ENCODE measurements around the gene PACRG.

DNA sequence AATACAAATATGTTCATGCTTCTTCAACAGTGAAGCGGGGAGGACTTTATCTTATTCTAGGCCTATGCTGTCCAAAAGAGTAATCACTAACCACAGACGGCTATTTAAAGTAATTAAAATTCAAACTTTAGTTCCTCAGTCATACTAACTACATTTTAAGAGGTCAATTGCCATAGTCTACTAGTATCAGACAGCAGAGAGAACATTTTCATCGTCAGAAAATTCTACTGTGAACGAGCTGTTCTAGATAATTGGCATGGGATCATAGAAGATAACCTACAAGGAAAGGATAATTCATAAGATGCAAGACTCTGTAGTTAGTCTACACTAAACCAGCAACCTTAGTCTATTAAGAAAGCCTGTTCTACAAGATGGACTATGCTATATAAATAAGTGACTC lies 44.6 kb upstream of the PACRG start:
- no peak for TF ChIP-seq POLR2AphosphoS5 (IDR thresholded peaks at IDR 0.05)
- TF ChIP-seq, protein P1, sequence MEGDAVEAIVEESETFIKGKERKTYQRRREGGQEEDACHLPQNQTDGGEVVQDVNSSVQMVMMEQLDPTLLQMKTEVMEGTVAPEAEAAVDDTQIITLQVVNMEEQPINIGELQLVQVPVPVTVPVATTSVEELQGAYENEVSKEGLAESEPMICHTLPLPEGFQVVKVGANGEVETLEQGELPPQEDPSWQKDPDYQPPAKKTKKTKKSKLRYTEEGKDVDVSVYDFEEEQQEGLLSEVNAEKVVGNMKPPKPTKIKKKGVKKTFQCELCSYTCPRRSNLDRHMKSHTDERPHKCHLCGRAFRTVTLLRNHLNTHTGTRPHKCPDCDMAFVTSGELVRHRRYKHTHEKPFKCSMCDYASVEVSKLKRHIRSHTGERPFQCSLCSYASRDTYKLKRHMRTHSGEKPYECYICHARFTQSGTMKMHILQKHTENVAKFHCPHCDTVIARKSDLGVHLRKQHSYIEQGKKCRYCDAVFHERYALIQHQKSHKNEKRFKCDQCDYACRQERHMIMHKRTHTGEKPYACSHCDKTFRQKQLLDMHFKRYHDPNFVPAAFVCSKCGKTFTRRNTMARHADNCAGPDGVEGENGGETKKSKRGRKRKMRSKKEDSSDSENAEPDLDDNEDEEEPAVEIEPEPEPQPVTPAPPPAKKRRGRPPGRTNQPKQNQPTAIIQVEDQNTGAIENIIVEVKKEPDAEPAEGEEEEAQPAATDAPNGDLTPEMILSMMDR (IDR thresholded peaks at IDR 0.05), result no peak
- no peak for TF ChIP-seq EP300 (IDR thresholded peaks at IDR 0.05)

Data from upper lobe of left lung (tissue), 4 donors.